ENCODE data around the gene AP3B1. TPM values are rescaled to one million over a fixed set of nuclear protein-coding genes. Genes with fewer than 3 reads are reported as not detected.

Gene AP3B1
- total RNA-seq, 1 donor from 2014 or later: 46.6 TPM

GRCh38 chr5:78132507-78132906, 162.0 kb downstream of the AP3B1 start:
- Mint-ChIP-seq H3K4me1 (no peaks in the 10 kb centered on the region), H3K27ac (ENCODE audit: unreplicated experiment) (no peak overlapping the region), H3K27me3 (ENCODE audit: low read depth) (no peaks in the 10 kb centered on the region), H3K36me3 (ENCODE audit: low read depth) (peaks cover 10% of the 10 kb centered on the region), H3K9me3 (no peaks in the 10 kb centered on the region), H3K4me3 (no peak overlapping the region)
- DNase-seq (ENCODE audit: low read depth, low spot score): no peak
- no peak for TF ChIP-seq CTCF (conservative IDR thresholded peaks at IDR 0.05)

GRCh38 chr5:78129597-78129996, 164.9 kb downstream of the AP3B1 start:
- H3K27ac Mint-ChIP-seq (ENCODE audit: unreplicated experiment): no peak overlapping the region
- H3K4me3 Mint-ChIP-seq: no peak overlapping the region
- TF ChIP-seq CTCF (conservative IDR thresholded peaks at IDR 0.05): no peak
- DNase-seq (ENCODE audit: low read depth, low spot score): no peak
- peaks cover 9% of the 10 kb centered on the region for H3K36me3 Mint-ChIP-seq (ENCODE audit: low read depth)
- no peaks in the 10 kb centered on the region for H3K9me3 Mint-ChIP-seq
- no peaks in the 10 kb centered on the region for H3K27me3 Mint-ChIP-seq (ENCODE audit: low read depth)
- H3K4me1 Mint-ChIP-seq: no peaks in the 10 kb centered on the region

- DNase-seq (ENCODE audit: low read depth, low spot score): no peak
- no peaks in the 10 kb centered on the region for H3K4me1 Mint-ChIP-seq
- H3K27ac Mint-ChIP-seq (ENCODE audit: unreplicated experiment): no peak overlapping the region
- no peaks in the 10 kb centered on the region for H3K27me3 Mint-ChIP-seq (ENCODE audit: low read depth)
- H3K36me3 Mint-ChIP-seq (ENCODE audit: low read depth): peaks cover 12% of the 10 kb centered on the region
- no peaks in the 10 kb centered on the region for H3K9me3 Mint-ChIP-seq
- H3K4me3 Mint-ChIP-seq: no peak overlapping the region
- TF ChIP-seq CTCF (conservative IDR thresholded peaks at IDR 0.05): peak; percentile 59
Observed at GRCh38 chr5:78127875-78128274, 166.6 kb downstream of the AP3B1 start.

- DNase-seq (ENCODE audit: low read depth, low spot score): no peak
- no peaks in the 10 kb centered on the region for H3K4me1 Mint-ChIP-seq
- H3K27ac Mint-ChIP-seq (ENCODE audit: unreplicated experiment): no peak overlapping the region
- TF ChIP-seq CTCF (conservative IDR thresholded peaks at IDR 0.05): no peak
- H3K27me3 Mint-ChIP-seq (ENCODE audit: low read depth): no peaks in the 10 kb centered on the region
- H3K36me3 Mint-ChIP-seq (ENCODE audit: low read depth): peaks cover 18% of the 10 kb centered on the region
- no peaks in the 10 kb centered on the region for H3K9me3 Mint-ChIP-seq
- H3K4me3 Mint-ChIP-seq: no peak overlapping the region
Observed at GRCh38 chr5:78126536-78126935, 168.0 kb downstream of the AP3B1 start.

GRCh38 chr5:78116167-78116566, 178.3 kb downstream of the AP3B1 start:
- Mint-ChIP-seq H3K4me3 (no peak overlapping the region), H3K36me3 (ENCODE audit: low read depth) (peaks cover 37% of the 10 kb centered on the region), H3K27ac (ENCODE audit: unreplicated experiment) (no peak overlapping the region)

More at GRCh38 chr5:78116167-78116566, 178.3 kb downstream of the AP3B1 start:
- Mint-ChIP-seq H3K27me3 (ENCODE audit: low read depth) (no peaks in the 10 kb centered on the region), H3K4me1 (no peaks in the 10 kb centered on the region), H3K9me3 (peaks cover 8% of the 10 kb centered on the region)
- no peak for DNase-seq (ENCODE audit: low read depth, low spot score)
- TF ChIP-seq CTCF (conservative IDR thresholded peaks at IDR 0.05): no peak

Measured in neural crest cell (in vitro differentiated cells).